NB4 (cell line): Measurements from ENCODE around the gene TCEAL8.

Experiments
- MYC ChIP-seq: IDR thresholded peaks from 2 replicates; pipeline ENCODE4 v1.6.1; 2011; ENCODE audit warnings: low read depth, low read length
- POLR2A ChIP-seq: IDR thresholded peaks from 2 replicates; pipeline ENCODE4 v1.6.1; 2011; ENCODE audit warnings: mild to moderate bottlenecking; ENCODE audit not compliant: insufficient read length; ENCODE audit errors: extremely low read depth
- TF ChIP-seq, protein P1 (sequence below): IDR thresholded peaks from one replicate; pipeline ENCODE4 v1.5.1; 2012; ENCODE audit warnings: low read depth, low read length
- TF ChIP-seq, protein P2 (sequence below): IDR thresholded peaks from 2 replicates; pipeline ENCODE4 v1.6.1; 2011; ENCODE audit warnings: low read depth, low read length

DNA sequence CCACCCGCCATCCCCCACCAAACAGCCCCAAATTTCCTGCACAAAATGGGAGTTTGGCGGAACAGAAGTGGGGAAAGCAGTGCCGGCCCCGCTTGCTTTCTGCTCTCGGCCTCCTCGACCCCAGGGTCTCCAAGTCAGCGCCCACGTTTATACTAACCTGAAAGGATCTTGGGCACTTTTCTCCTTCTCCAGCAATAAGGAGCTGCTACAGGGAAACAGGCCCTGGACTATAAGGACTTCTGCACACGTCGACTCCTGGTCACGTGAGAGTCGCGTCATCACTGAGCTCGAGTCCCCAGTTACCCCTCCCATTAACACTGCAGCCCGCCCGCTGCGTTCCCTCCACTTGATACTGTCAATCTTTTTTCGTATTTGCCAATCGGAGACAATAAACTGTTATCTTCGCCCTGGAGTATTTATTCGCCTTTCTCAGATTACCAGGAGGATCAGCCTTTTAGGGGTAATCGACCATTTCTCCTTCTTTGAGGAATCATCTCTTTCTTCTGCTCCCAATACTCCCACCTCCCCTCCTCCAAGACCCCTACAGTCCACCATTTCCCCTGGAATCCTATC, at the start of gene TCEAL8:
- TF ChIP-seq, protein P1, sequence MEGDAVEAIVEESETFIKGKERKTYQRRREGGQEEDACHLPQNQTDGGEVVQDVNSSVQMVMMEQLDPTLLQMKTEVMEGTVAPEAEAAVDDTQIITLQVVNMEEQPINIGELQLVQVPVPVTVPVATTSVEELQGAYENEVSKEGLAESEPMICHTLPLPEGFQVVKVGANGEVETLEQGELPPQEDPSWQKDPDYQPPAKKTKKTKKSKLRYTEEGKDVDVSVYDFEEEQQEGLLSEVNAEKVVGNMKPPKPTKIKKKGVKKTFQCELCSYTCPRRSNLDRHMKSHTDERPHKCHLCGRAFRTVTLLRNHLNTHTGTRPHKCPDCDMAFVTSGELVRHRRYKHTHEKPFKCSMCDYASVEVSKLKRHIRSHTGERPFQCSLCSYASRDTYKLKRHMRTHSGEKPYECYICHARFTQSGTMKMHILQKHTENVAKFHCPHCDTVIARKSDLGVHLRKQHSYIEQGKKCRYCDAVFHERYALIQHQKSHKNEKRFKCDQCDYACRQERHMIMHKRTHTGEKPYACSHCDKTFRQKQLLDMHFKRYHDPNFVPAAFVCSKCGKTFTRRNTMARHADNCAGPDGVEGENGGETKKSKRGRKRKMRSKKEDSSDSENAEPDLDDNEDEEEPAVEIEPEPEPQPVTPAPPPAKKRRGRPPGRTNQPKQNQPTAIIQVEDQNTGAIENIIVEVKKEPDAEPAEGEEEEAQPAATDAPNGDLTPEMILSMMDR = no peak
- TF ChIP-seq POLR2A (no peak), MYC (no peak)
- TF ChIP-seq, protein P2, sequence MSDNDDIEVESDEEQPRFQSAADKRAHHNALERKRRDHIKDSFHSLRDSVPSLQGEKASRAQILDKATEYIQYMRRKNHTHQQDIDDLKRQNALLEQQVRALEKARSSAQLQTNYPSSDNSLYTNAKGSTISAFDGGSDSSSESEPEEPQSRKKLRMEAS = no peak
